ENCODE results near the gene TNRC6B. TPM values are rescaled to one million over a fixed set of nuclear protein-coding genes. Genes with fewer than 3 reads are reported as not detected.
A peak's percentile ranks its signal among the peaks of the same experiment; 100 is the strongest.

TNRC6B gene
- total RNA-seq, 1 experiment from 2014 or later: 52.2 TPM

DNA sequence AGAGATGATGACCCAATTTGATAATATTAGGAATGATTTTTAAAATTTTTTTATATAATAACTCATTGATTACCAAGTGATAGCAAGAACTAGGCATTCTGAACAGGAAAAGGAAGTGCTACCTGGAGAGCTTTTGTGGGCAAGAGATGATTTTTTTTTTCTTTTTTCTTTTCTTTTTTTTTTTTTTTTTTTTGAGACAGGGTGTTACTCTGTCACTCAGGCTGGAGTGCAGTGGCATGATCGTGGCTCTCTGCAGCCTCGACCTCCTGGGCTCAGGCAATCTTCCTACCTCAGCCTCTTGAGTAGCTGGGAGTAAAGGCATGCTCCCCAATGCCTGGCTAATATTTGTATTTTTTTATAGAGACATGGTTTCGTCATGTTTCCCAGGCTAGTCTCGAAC is 40.4 kb downstream of the TNRC6B start:
- TF ChIP-seq EZH2 (IDR thresholded peaks at IDR 0.05; ENCODE audit: borderline replicate concordance, low read depth, low read length, poor library complexity, severe bottlenecking): no peak
- TF ChIP-seq, protein P1, sequence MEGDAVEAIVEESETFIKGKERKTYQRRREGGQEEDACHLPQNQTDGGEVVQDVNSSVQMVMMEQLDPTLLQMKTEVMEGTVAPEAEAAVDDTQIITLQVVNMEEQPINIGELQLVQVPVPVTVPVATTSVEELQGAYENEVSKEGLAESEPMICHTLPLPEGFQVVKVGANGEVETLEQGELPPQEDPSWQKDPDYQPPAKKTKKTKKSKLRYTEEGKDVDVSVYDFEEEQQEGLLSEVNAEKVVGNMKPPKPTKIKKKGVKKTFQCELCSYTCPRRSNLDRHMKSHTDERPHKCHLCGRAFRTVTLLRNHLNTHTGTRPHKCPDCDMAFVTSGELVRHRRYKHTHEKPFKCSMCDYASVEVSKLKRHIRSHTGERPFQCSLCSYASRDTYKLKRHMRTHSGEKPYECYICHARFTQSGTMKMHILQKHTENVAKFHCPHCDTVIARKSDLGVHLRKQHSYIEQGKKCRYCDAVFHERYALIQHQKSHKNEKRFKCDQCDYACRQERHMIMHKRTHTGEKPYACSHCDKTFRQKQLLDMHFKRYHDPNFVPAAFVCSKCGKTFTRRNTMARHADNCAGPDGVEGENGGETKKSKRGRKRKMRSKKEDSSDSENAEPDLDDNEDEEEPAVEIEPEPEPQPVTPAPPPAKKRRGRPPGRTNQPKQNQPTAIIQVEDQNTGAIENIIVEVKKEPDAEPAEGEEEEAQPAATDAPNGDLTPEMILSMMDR (conservative IDR thresholded peaks at IDR 0.05; ENCODE audit: low read depth, low read length): no peak
- DNase-seq (ENCODE audit: low spot score): no peak
- Histone ChIP-seq H3K4me1 (ENCODE audit: insufficient read depth, low read length, poor library complexity, severe bottlenecking) (peaks cover 24% of the 10 kb centered on the region), H3K36me3 (ENCODE audit: insufficient read depth, low read length, poor library complexity, severe bottlenecking) (no peaks in the 10 kb centered on the region), H3K27me3 (replicated peaks; ENCODE audit: insufficient read depth, low read depth, low read length, poor library complexity) (no peaks in the 10 kb centered on the region), H3K4me3 (ENCODE audit: low read depth, low read length, poor library complexity, severe bottlenecking) (no peak overlapping the region), H3K27ac (ENCODE audit: low read depth, low read length, poor library complexity, severe bottlenecking) (no peak overlapping the region), H3K9me3 (ENCODE audit: low read depth, low read length, poor library complexity, severe bottlenecking) (no peaks in the 10 kb centered on the region)
- BruUV-seq (replicated peaks): no TSS peak
- intact Hi-C loops (cut with micrococcal nuclease; ENCODE audit: unreplicated experiment): no loop called here
- ChIA-PET POLR2A (ENCODE audit: low non-redundant PET) (no interaction called here), CTCF (no interaction called here)

DNA sequence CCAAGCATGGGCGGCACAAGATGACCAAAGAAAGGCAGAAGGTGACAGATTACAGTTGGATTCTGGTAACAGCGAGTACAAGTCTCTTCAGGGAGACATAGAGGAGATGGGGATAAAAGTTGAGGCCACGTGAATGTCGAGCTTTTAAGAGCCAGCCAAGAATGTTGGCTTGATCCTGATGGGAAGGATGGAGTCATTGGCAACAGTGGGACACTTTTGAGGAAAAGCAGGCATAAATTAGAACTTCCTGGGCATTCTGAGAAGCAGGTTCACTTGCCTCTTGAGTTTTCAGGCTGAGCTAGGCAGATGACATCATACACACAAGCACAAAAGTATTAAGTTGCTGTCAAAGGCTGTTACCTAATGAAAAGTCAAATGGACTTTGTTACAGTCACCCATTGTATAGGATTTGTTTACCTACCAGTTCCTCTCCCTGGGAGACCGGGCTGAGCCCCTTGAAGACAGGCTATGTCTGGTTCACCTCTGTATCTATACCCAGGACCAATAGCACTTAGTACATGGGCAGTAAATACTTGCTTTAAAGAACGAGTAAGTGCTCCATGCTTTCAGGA is 41.1 kb downstream of the TNRC6B start:
- intact Hi-C loops (cut with micrococcal nuclease; ENCODE audit: unreplicated experiment): no loop called here
- Histone ChIP-seq H3K27me3 (replicated peaks; ENCODE audit: insufficient read depth, low read depth, low read length, poor library complexity) (no peaks in the 10 kb centered on the region), H3K4me3 (ENCODE audit: low read depth, low read length, poor library complexity, severe bottlenecking) (no peak overlapping the region), H3K9me3 (ENCODE audit: low read depth, low read length, poor library complexity, severe bottlenecking) (no peaks in the 10 kb centered on the region), H3K4me1 (ENCODE audit: insufficient read depth, low read length, poor library complexity, severe bottlenecking) (peaks cover 17% of the 10 kb centered on the region), H3K36me3 (ENCODE audit: insufficient read depth, low read length, poor library complexity, severe bottlenecking) (no peaks in the 10 kb centered on the region), H3K27ac (ENCODE audit: low read depth, low read length, poor library complexity, severe bottlenecking) (peak overlapping the region; percentile 44)
- DNase-seq (ENCODE audit: low spot score): no peak
- POLR2A ChIA-PET (ENCODE audit: low non-redundant PET): no interaction called here
- TF ChIP-seq, protein P1 (conservative IDR thresholded peaks at IDR 0.05; ENCODE audit: low read depth, low read length): no peak
- TF ChIP-seq EZH2 (IDR thresholded peaks at IDR 0.05; ENCODE audit: borderline replicate concordance, low read depth, low read length, poor library complexity, severe bottlenecking): no peak
- CTCF ChIA-PET: no interaction called here
- BruUV-seq (replicated peaks): no TSS peak

DNA sequence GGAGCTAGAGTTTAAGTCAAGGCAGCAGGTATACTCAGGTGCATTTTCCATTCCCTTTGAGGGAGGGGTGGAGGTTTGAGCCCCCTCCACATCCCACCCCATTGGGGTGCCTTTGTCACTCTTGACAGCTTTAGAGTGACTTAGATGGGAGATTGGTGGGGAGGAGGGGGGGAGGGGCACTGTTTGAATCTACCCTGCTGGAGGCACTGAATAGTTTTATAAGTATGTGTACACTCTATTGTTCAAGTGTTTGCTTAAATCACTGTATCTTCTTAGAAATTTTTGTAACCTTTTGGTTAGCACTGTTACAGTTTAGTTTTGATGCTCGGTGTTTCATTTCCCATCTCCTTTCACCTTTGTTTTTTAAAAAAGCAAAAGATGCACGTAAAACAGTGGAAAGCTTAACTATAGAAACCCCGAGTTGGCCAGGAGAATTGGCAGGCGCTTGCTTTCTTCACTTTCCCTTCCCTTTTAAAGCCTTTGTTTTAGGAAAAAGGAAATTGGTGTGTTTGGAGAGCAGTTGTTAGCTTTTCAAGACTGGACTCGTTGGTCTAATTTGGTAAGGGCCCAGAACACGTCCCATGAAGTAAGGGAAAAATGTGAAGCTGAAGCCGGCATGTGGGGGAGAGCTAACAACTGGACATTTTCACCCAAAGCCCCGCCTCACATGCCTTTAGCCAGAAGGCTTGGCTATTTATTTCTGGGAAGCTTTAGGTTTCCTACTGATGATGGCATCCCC is 42.8 kb downstream of the TNRC6B start:
- TF ChIP-seq, protein P1 (conservative IDR thresholded peaks at IDR 0.05; ENCODE audit: low read depth, low read length): no peak
- TF ChIP-seq EZH2 (IDR thresholded peaks at IDR 0.05; ENCODE audit: borderline replicate concordance, low read depth, low read length, poor library complexity, severe bottlenecking): no peak
- ChIA-PET CTCF (no interaction called here), POLR2A (ENCODE audit: low non-redundant PET) (no interaction called here)
- DNase-seq (ENCODE audit: low spot score): no peak
- Histone ChIP-seq H3K36me3 (ENCODE audit: insufficient read depth, low read length, poor library complexity, severe bottlenecking) (no peaks in the 10 kb centered on the region), H3K9me3 (ENCODE audit: low read depth, low read length, poor library complexity, severe bottlenecking) (no peaks in the 10 kb centered on the region), H3K4me1 (ENCODE audit: insufficient read depth, low read length, poor library complexity, severe bottlenecking) (peaks cover 11% of the 10 kb centered on the region), H3K27ac (ENCODE audit: low read depth, low read length, poor library complexity, severe bottlenecking) (no peak overlapping the region), H3K4me3 (ENCODE audit: low read depth, low read length, poor library complexity, severe bottlenecking) (no peak overlapping the region), H3K27me3 (replicated peaks; ENCODE audit: insufficient read depth, low read depth, low read length, poor library complexity) (no peaks in the 10 kb centered on the region)
- intact Hi-C loops (cut with micrococcal nuclease; ENCODE audit: unreplicated experiment): no loop called here
- BruUV-seq (replicated peaks): no TSS peak
